Stimulated activated CD4-positive, alpha-beta T cell treated with anti-CD3 and anti-CD28 coated beads, Interleukin-12 subunit alpha, Interleukin-12 subunit beta, amount 100 ng/mL, for 24 hours (primary cell): ENCODE measurements around the gene GNAS.
"Not testable (repeated sequence)": the region's sequence is repeated elsewhere in the genome, so short reads cannot be mapped to it uniquely, and the experiment has no call there.

Experiments used
- DNase-seq, 2 experiments: peaks; one replicate each; pipeline ENCODE4 v3.0.0-alpha.2; 2020; ENCODE audit warnings: low read depth in 2 of 2

The GNAS gene

GRCh38 chr20:58927490-58928061 is 75.1 kb downstream of the GNAS start:
- DNase-seq: no peak

- DNase-seq: no peak
Observed at GRCh38 chr20:58930496-58930895, 78.0 kb downstream of the GNAS start.

GRCh38 chr20:58932170-58932569 is 79.7 kb downstream of the GNAS start:
- no peak for DNase-seq

GRCh38 chr20:58938078-58938477 is 85.6 kb downstream of the GNAS start:
- no peak for DNase-seq

- no peak for DNase-seq
Observed at GRCh38 chr20:58938541-58938940, 86.0 kb downstream of the GNAS start.

- no peak for DNase-seq
Observed at GRCh38 chr20:58941471-58941870, 89.0 kb downstream of the GNAS start.

- DNase-seq: no peak
Observed at GRCh38 chr20:58942549-58942948, 90.0 kb downstream of the GNAS start.

- no peak for DNase-seq
Observed at GRCh38 chr20:58944610-58945009, 92.1 kb downstream of the GNAS start.

GRCh38 chr20:58945965-58946631 is 93.6 kb downstream of the GNAS start:
- no peak for DNase-seq

- not testable (repeated sequence) for DNase-seq
Observed at GRCh38 chr20:58947797-58948388, 95.4 kb downstream of the GNAS start.

- DNase-seq: no peak
Observed at GRCh38 chr20:58950603-58951002, 98.1 kb downstream of the GNAS start.

GRCh38 chr20:58953050-58953449 is 100.5 kb downstream of the GNAS start:
- DNase-seq: no peak

GRCh38 chr20:58956078-58956477 is 103.6 kb downstream of the GNAS start:
- no peak for DNase-seq

GRCh38 chr20:58959652-58960051 is 107.1 kb downstream of the GNAS start:
- no peak for DNase-seq
